Erythroblast (primary cell): ENCODE data around the gene HIGD2A.
A peak's percentile ranks its signal among the peaks of the same experiment; 100 is the strongest.

Source experiments
- DNase-seq, 2 experiments: peaks; one replicate each; lab custom pipeline; 2025; lab: John Stamatoyannopoulos, UW
- GATA1 ChIP-seq: IDR thresholded peaks from 2 replicates; pipeline ENCODE4 v1.6.1; 2011; ENCODE audit warnings: low read depth, mild to moderate bottlenecking, control low read depth, low read length, moderate library complexity
- POLR2A ChIP-seq: IDR thresholded peaks from 2 replicates; pipeline ENCODE4 v1.6.1; 2011; ENCODE audit warnings: mild to moderate bottlenecking, low read length

HIGD2A gene

GRCh38 chr5:176381979-176382378 lies 6.6 kb upstream of the HIGD2A start:
- no peak for DNase-seq
- no peak for TF ChIP-seq GATA1
- TF ChIP-seq POLR2A, result no peak

- TF ChIP-seq GATA1 (no peak), POLR2A (no peak)
Observed at GRCh38 chr5:176382721-176383120, 5.8 kb upstream of the HIGD2A start.

GRCh38 chr5:176383248-176383905 lies 5.2 kb upstream of the HIGD2A start:
- TF ChIP-seq GATA1 (no peak), POLR2A (no peak)
- no peak for DNase-seq

More at GRCh38 chr5:176382721-176383120, 5.8 kb upstream of the HIGD2A start:
- no peak for DNase-seq

- no peak for DNase-seq
- TF ChIP-seq GATA1 (no peak), POLR2A (no peak)
Observed at GRCh38 chr5:176383961-176384360, 4.6 kb upstream of the HIGD2A start.

- TF ChIP-seq POLR2A, result no peak
- TF ChIP-seq GATA1, result no peak
- DNase-seq, result no peak
Observed at GRCh38 chr5:176384366-176384930, 4.1 kb upstream of the HIGD2A start.

GRCh38 chr5:176384991-176385390 lies 3.6 kb upstream of the HIGD2A start:
- DNase-seq, result no peak
- no peak for TF ChIP-seq POLR2A
- TF ChIP-seq GATA1, result no peak

- no peak for DNase-seq
- TF ChIP-seq POLR2A, result no peak
- TF ChIP-seq GATA1, result no peak
Observed at GRCh38 chr5:176386491-176386890, 2.1 kb upstream of the HIGD2A start.

GRCh38 chr5:176387384-176387925 lies 1.1 kb upstream of the HIGD2A start:
- TF ChIP-seq POLR2A (no peak), GATA1 (no peak)
- DNase-seq, result peak; percentile 29 to 31

GRCh38 chr5:176388003-176388443 lies 528 bp upstream of the HIGD2A start:
- DNase-seq, result peak; percentile 63 to 69
- TF ChIP-seq GATA1 (no peak), POLR2A (no peak)

- DNase-seq, result no peak
- TF ChIP-seq GATA1 (no peak), POLR2A (peak; percentile 87)
Observed at GRCh38 chr5:176389135-176390123, 878 bp downstream of the HIGD2A start.

GRCh38 chr5:176391479-176391878 lies 2.9 kb downstream of the HIGD2A start:
- TF ChIP-seq GATA1, result no peak
- TF ChIP-seq POLR2A, result no peak
- no peak for DNase-seq

- TF ChIP-seq GATA1 (no peak), POLR2A (no peak)
- DNase-seq, result no peak
Observed at GRCh38 chr5:176391999-176392398, 3.4 kb downstream of the HIGD2A start.

- no peak for DNase-seq
- TF ChIP-seq GATA1, result no peak
- no peak for TF ChIP-seq POLR2A
Observed at GRCh38 chr5:176392526-176392925, 4.0 kb downstream of the HIGD2A start.
